ENCODE measurements around the gene TSACC. TPM values are rescaled to one million over a fixed set of nuclear protein-coding genes. Genes with fewer than 3 reads are reported as not detected.
A peak's percentile ranks its signal among the peaks of the same experiment; 100 is the strongest.

Gene TSACC
- total and polyA plus RNA-seq, 2 of the 8 experiments (the other 6 are each of a cell fraction or from before 2014, with no cell fraction given) = 1.0 to 5.0 TPM

- Histone ChIP-seq H3K9me3 (ENCODE audit: insufficient read depth in 2 of 2, low read depth in 1 of 2, low read length in 1 of 2) (no peaks in the 10 kb centered on the region), H3K4me2 (ENCODE audit: insufficient read depth in 1 of 2, low read depth in 2 of 2, low read length in 2 of 2) (peak overlapping the region; percentile 57 to 85), H3K23me2 (ENCODE audit: low read depth, low read length) (peaks cover 4% of the 10 kb centered on the region; the same call in 1 of the 2 replicates), H3K27ac (ENCODE audit: low read depth, low read length) (no peak overlapping the region), H2AFZ (ENCODE audit: low read length) (no peak overlapping the region), H3K36me3 (ENCODE audit: control insufficient read depth in 2 of 4, insufficient read depth in 4 of 4, low read length in 3 of 4) (no peaks in the 10 kb centered on the region), H2BK12ac (ENCODE audit: low read depth, low read length) (peak overlapping the region; percentile 87; the same call in 1 of the 2 replicates), H4K91ac (replicated peaks; ENCODE audit: insufficient read length, low read length) (no peak overlapping the region), H3K9ac (replicated peaks in 1 of 4; ENCODE audit: extremely low read depth in 1 of 4, low read depth in 3 of 4, low read length in 3 of 4) (no peak overlapping the region), H3K56ac (replicated peaks; ENCODE audit: insufficient read length, low read depth, low read length) (no peak overlapping the region), H3K27me3 (replicated peaks in 1 of 4; ENCODE audit: control insufficient read depth in 3 of 4, extremely low read depth in 1 of 4, insufficient read depth in 3 of 4, low read length in 3 of 4) (peaks cover 14 to 63% (median 55%) of the 10 kb centered on the region in 4 experiments), H4K20me1 (replicated peaks in 1 of 2; ENCODE audit: control insufficient read depth in 1 of 2, insufficient read depth in 2 of 2, low read length in 2 of 2) (no peaks in the 10 kb centered on the region), H3K23ac (ENCODE audit: insufficient read length) (no peak overlapping the region), H2BK20ac (ENCODE audit: low read length) (no peak overlapping the region), H3K79me1 (ENCODE audit: low read depth, low read length) (no peaks in the 10 kb centered on the region), H3K4me1 (replicated peaks in 1 of 4; ENCODE audit: control insufficient read depth in 3 of 4, insufficient read depth in 4 of 4, low read length in 3 of 4) (peaks cover 0 to 35% (median 25%) of the 10 kb centered on the region in 4 experiments; a peak in 6 of 7 replicates), H2AK5ac (ENCODE audit: low read depth, low read length) (no peak overlapping the region), H3K18ac (ENCODE audit: extremely low read depth, low read length) (no peak overlapping the region), H3K79me2 (ENCODE audit: control insufficient read depth in 1 of 2, insufficient read depth in 2 of 2, low read length in 2 of 2) (no peaks in the 10 kb centered on the region), H3K14ac (ENCODE audit: insufficient read length) (no peak overlapping the region), H2BK120ac (replicated peaks; ENCODE audit: low read depth, low read length) (no peak overlapping the region), H3K4me3 (ENCODE audit: extremely low read depth in 1 of 4, insufficient read depth in 2 of 4, low read depth in 3 of 4, low read length in 4 of 4) (peak overlapping the region in 1 of 4 experiments; percentile 59; a peak in 3 of 8 replicates), H4K8ac (ENCODE audit: extremely low read depth, insufficient read depth, low read length) (no peak overlapping the region), H4K5ac (ENCODE audit: insufficient read length, low read depth, low read length) (no peak overlapping the region), H2BK5ac (ENCODE audit: low read depth, low read length) (no peak overlapping the region), H3K4ac (replicated peaks; ENCODE audit: insufficient read length, low read depth, low read length) (no peak overlapping the region), H2BK15ac (ENCODE audit: low read length) (peak overlapping the region; percentile 74; the same call in 1 of the 2 replicates)
- ChIA-PET POLR2A (ENCODE audit: partially characterized antibody) (interaction anchor here (1.3 to 7.3 kb wide), 9 partner anchors 13 to 59 kb away, joined by 3 to 26 read pairs (median 7); no protein-coding TSS in a partner anchor), CTCF (ENCODE audit: partially characterized antibody) (interaction anchor here (1.2 to 26.1 kb wide), 14 partner anchors 10 to 205 kb away, joined by 3 to 574 read pairs (median 60); partner anchors contain the start of genes NAXE and RHBG)
- peak; percentile 40 for TF ChIP-seq EZH2 (IDR thresholded peaks at IDR 0.05; ENCODE audit: low read depth, low read length, severe bottlenecking)
- no peak for TF ChIP-seq BCL11A (IDR thresholded peaks at IDR 0.05; ENCODE audit: low read depth in 2 of 2, low read length in 2 of 2)
- FAIRE-seq (no peak), DNase-seq (ENCODE audit: low read depth in 1 of 2, low spot score in 2 of 2) (no peak)
- WGBS, 2 experiments (ENCODE audit: extremely low coverage in 1 of 2, insufficient coverage in 1 of 2, insufficient read length in 1 of 2, insufficient replicate concordance in 2 of 2, low coverage in 1 of 2, low lambda C conversion rate in 2 of 2, missing lambda C conversion rate in 1 of 2) = 76% methylated on average over 8 of the region's 8 CpGs; no CpG with 5 or more reads in 1 of the 2 experiments
Observed at GRCh38 chr1:156386949-156387869, 48.9 kb downstream of the TSACC start.

Data from H1 (cell line).